ENCODE measurements around the gene SELENOW. TPM values are rescaled to one million over a fixed set of nuclear protein-coding genes. Genes with fewer than 3 reads are reported as not detected.
"Not testable (repeated sequence)": the region's sequence is repeated elsewhere in the genome, so short reads cannot be mapped to it uniquely, and the experiment has no call there.

Gene SELENOW
- total RNA-seq, 2 donors from 2014 or later = 1,458 to 1,507 TPM

DNA sequence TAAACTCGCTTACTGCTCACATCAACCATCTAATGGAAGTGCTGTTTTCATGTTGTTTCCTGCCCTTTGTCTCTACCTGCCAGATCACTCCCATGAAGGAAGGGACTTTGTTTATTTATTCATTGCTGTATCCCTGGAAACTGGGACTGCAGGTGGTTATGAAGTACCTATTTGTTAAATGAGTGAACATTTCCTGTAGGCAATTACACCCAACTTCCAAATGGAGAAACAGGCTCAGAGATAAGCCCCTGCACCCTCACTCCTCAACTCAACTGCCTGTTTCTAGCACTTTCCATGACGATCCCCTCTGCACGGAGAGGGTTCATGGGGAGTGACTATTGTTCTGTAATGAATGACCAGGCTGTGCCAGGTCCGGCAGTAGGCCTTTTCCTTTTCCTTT, 1.9 kb upstream of the SELENOW start:
- H3K27ac ChIP-seq = peak overlapping the region in 1 of 2 donors; percentile 57
- no peak overlapping the region for H3K4me3 ChIP-seq
- peaks cover 0 to 32% of the 10 kb centered on the region in 2 donors for H3K4me1 ChIP-seq
- H3K27me3 ChIP-seq = no peaks in the 10 kb centered on the region
- TF ChIP-seq, protein P1, sequence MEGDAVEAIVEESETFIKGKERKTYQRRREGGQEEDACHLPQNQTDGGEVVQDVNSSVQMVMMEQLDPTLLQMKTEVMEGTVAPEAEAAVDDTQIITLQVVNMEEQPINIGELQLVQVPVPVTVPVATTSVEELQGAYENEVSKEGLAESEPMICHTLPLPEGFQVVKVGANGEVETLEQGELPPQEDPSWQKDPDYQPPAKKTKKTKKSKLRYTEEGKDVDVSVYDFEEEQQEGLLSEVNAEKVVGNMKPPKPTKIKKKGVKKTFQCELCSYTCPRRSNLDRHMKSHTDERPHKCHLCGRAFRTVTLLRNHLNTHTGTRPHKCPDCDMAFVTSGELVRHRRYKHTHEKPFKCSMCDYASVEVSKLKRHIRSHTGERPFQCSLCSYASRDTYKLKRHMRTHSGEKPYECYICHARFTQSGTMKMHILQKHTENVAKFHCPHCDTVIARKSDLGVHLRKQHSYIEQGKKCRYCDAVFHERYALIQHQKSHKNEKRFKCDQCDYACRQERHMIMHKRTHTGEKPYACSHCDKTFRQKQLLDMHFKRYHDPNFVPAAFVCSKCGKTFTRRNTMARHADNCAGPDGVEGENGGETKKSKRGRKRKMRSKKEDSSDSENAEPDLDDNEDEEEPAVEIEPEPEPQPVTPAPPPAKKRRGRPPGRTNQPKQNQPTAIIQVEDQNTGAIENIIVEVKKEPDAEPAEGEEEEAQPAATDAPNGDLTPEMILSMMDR (IDR thresholded peaks at IDR 0.05) = no peak
- H3K36me3 ChIP-seq = peaks cover 11% of the 10 kb centered on the region
- DNase-seq (ENCODE audit: low spot score) = no peak
- H3K9me3 ChIP-seq = no peaks in the 10 kb centered on the region

DNA sequence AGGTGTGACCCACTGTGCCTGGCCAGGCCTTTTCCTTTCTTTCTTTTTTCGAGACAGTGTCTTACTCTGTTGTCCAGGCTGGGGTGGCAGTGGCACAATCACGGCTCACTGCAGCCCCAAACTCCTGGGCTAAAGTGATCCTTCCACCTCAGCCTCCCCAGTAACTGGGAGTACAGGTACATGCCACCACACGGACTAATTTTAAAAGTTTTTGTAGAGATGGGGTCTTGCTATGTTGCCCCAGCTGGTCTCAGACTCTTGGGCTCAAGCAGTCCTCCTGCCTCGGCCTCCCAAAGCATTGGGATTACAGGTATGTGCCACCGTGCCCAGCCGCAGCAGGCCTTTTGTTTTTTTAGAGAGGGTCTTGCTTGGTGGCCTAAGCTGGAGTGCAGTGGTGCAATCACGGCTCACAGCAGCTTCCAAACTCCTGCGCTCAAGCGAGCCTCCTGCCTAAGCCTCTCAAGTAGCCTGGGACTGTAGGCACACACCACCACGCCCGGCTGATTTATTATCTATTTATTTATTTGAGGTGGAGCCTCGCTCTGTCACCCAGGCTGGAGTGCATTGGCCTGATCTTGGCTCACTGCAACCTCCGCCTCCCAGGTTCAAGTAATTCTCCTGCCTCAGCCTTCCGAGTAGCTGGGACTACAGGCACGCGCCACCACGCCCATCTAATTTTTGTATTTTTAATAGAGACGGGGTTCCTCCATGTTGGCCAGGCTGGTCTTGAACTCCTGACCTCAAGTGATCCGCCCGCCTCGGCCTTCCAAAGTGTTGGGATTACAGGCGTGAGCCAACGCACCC, 1.1 kb upstream of the SELENOW start:
- H3K9me3 ChIP-seq; DNase-seq (ENCODE audit: low spot score); H3K27me3 ChIP-seq: not testable (repeated sequence)
- H3K27ac ChIP-seq = peak overlapping the region; percentile 99
- H3K4me1 ChIP-seq = peaks cover 0 to 41% of the 10 kb centered on the region in 2 donors
- peaks cover 18% of the 10 kb centered on the region for H3K36me3 ChIP-seq
- H3K4me3 ChIP-seq = peak overlapping the region; percentile 92 to 96

DNA sequence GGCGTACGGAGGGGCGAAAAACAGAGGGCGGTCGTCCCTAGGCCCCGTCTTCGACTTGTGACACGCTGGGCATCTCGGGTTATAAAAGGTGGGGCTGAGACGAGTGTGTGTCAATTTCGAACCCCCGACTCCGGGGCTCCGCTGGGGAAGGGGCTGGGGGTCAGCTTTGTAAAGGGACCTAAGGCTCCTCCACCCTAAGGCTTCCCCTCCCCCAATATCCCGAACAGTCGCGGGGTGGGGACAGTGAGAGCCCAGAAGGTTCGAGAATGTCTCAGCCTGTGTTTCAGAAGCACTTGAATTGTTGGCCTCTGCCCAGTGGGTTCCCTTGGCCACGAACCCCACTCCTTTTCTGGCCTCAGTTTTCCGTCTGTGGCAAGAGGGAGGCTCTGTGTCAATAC, 450 bp downstream of the SELENOW start:
- Histone ChIP-seq H3K4me3 (peak overlapping the region; percentile 92 to 96), H3K27me3 (no peaks in the 10 kb centered on the region), H3K4me1 (peaks cover 0 to 45% of the 10 kb centered on the region in 2 donors), H3K36me3 (peaks cover 33% of the 10 kb centered on the region), H3K27ac (peak overlapping the region; percentile 99), H3K9me3 (no peaks in the 10 kb centered on the region)
- TF ChIP-seq, protein P1 (IDR thresholded peaks at IDR 0.05) = no peak
- peak; percentile 60 for DNase-seq (ENCODE audit: low spot score)

DNA sequence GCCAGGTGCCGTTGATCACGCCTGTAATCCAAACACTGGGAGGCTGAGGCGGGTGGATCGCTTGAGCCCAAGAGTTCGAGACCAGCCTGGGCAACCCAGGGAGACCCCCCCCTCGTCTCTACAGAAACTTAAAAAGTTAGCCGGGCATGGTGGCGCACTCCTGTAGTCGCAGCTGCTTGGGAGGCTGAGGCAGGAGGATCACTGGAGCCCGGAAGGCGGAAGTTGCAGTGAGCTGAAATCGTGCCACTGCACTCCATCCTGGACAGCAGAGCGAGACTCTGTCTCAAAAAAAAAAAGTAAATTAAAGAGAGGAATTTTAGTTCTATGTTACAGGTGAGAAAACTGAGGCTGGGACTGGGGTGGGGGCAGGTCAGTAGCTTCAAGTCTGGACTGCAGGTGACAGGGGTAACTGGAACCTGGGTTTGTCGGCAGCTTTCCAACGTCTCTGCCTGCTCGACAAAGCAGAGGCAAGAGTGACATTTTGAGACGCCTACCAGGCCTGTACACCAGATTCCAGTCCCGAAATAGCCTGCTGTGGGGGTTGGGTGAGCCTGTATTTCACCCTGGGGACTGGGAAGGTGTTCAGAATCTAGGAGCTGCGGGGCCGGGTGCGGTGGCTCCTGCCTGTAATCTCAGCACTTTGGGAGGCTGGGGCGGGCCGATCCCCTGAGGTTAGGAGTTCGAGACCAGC, 1.2 kb downstream of the SELENOW start:
- Histone ChIP-seq H3K4me1 (peaks cover 0 to 45% of the 10 kb centered on the region in 2 donors), H3K9me3 (no peaks in the 10 kb centered on the region), H3K27ac (peak overlapping the region; percentile 99), H3K27me3 (no peaks in the 10 kb centered on the region), H3K36me3 (peaks cover 40% of the 10 kb centered on the region), H3K4me3 (peak overlapping the region; percentile 92 to 96)
- TF ChIP-seq, protein P1 (IDR thresholded peaks at IDR 0.05) = no peak
- no peak for DNase-seq (ENCODE audit: low spot score)

DNA sequence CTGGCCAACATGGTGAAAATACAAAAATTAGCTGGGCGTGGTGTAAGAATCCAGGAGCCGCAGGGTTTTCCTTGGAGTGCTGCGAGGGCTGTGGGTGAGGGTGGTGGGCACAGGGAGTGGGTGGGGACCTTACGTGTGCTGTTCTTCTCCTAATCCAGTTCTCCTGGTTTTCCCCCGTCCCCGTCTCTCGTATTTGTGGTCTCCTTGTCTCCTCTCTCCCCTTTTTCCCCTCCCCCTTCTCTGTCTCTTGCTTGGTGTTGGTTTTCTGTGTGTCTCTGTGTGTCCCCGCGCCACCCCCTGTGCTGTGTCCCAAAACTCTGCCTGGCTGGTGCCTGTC, 1.7 kb downstream of the SELENOW start:
- TF ChIP-seq, protein P1 (IDR thresholded peaks at IDR 0.05) = no peak

DNA sequence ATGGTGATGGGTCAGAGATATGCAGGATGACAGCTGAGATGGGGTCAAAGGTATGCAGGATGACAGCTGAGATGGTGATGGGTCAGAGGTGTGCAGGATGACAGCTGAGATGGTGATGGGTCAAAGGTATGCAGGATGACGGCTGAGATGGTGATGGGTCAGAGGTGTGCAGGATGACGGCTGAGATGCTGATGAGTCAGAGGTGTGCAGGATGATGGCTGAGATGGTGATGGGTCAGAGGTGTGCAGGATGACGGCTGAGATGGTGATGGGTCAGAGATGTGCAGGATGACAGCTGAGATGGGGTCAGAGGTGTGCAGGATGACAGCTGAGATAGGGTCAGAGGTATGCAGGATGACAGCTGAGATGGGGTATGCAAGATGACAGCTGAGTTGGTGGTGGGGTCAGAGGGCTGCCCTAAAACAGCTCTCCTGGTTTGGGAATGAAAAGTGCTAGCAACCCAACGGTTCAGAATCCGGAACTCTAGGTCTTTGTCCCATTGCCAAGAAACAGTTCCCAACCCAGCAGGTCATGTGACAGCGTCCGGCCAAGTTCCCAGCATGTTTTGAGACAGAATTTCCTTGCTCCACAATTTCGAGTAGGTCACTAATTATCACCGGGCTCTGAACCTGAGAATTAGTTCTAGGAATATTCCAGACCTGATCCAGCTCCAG, 3.2 kb downstream of the SELENOW start:
- TF ChIP-seq, protein P1 (IDR thresholded peaks at IDR 0.05) = no peak
- peak overlapping the region in 1 of 2 donors; percentile 92 for H3K4me3 ChIP-seq
- peak overlapping the region; percentile 56 to 99 for H3K27ac ChIP-seq
- peaks cover 0 to 45% of the 10 kb centered on the region in 2 donors for H3K4me1 ChIP-seq
- no peaks in the 10 kb centered on the region for H3K27me3 ChIP-seq
- DNase-seq (ENCODE audit: low spot score) = peak; percentile 82
- H3K36me3 ChIP-seq = peaks cover 56% of the 10 kb centered on the region
- H3K9me3 ChIP-seq = no peaks in the 10 kb centered on the region

More for the DNA sequence above, 1.7 kb downstream of the SELENOW start:
- no peaks in the 10 kb centered on the region for H3K27me3 ChIP-seq
- H3K4me1 ChIP-seq = peaks cover 0 to 45% of the 10 kb centered on the region in 2 donors
- peak overlapping the region; percentile 92 to 96 for H3K4me3 ChIP-seq
- DNase-seq (ENCODE audit: low spot score) = no peak
- H3K9me3 ChIP-seq = no peaks in the 10 kb centered on the region
- peak overlapping the region; percentile 99 for H3K27ac ChIP-seq
- H3K36me3 ChIP-seq = peaks cover 44% of the 10 kb centered on the region

Data from right atrium auricular region (tissue), 2 donors.